ENCODE measurements around the gene STIL.

The STIL gene

DNA sequence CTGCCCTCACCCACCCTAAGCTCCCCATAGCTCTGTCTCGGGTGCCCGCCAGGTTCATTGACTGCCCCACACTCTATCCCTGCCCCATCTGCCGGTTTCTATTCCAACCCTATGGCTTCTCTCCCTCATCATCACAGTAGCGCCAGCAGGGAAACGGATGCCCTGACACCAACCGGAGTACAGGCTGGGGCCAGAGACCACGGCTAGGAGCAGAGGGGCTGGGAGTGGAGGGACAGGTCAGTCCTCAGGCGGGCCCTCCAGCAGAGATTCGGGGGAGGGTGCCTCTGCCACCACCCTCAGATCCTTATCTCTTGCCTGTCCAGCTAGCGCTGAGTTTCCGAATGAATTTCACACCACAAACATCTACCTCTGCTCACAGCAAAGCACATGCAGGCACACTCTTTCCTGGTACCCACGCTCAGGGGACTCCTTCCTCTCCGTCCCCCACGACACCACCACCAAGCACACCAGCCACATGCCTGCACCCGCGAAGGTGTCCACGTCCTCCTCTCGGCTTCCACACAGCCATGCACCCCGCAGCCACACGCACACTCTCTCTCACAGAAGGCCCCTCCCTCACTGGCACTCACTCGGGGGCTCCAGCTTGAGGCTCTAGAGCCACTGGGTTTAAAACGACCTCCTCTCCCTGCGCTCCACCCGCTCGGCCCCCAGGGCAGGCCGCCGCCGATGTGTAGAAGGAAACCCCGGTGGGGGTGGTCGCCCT lies 89.1 kb downstream of the STIL start:
- DNase-seq (ENCODE audit: low read depth in 2 of 2): no peak
- TF ChIP-seq, protein P1, sequence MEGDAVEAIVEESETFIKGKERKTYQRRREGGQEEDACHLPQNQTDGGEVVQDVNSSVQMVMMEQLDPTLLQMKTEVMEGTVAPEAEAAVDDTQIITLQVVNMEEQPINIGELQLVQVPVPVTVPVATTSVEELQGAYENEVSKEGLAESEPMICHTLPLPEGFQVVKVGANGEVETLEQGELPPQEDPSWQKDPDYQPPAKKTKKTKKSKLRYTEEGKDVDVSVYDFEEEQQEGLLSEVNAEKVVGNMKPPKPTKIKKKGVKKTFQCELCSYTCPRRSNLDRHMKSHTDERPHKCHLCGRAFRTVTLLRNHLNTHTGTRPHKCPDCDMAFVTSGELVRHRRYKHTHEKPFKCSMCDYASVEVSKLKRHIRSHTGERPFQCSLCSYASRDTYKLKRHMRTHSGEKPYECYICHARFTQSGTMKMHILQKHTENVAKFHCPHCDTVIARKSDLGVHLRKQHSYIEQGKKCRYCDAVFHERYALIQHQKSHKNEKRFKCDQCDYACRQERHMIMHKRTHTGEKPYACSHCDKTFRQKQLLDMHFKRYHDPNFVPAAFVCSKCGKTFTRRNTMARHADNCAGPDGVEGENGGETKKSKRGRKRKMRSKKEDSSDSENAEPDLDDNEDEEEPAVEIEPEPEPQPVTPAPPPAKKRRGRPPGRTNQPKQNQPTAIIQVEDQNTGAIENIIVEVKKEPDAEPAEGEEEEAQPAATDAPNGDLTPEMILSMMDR (IDR thresholded peaks at IDR 0.05; ENCODE audit: low read depth, low read length): no peak
- H3K4me3 ChIP-seq (replicated peaks in 1 of 2; ENCODE audit: low read depth in 2 of 2, low read length in 2 of 2): no peak overlapping the region

GRCh38 chr1:47223921-47224675 lies 89.8 kb downstream of the STIL start:
- H3K4me3 ChIP-seq (replicated peaks in 1 of 2; ENCODE audit: low read depth in 2 of 2, low read length in 2 of 2): no peak overlapping the region
- no peak for DNase-seq (ENCODE audit: low read depth in 2 of 2)
- TF ChIP-seq, protein P1 (IDR thresholded peaks at IDR 0.05; ENCODE audit: low read depth, low read length): no peak

DNA sequence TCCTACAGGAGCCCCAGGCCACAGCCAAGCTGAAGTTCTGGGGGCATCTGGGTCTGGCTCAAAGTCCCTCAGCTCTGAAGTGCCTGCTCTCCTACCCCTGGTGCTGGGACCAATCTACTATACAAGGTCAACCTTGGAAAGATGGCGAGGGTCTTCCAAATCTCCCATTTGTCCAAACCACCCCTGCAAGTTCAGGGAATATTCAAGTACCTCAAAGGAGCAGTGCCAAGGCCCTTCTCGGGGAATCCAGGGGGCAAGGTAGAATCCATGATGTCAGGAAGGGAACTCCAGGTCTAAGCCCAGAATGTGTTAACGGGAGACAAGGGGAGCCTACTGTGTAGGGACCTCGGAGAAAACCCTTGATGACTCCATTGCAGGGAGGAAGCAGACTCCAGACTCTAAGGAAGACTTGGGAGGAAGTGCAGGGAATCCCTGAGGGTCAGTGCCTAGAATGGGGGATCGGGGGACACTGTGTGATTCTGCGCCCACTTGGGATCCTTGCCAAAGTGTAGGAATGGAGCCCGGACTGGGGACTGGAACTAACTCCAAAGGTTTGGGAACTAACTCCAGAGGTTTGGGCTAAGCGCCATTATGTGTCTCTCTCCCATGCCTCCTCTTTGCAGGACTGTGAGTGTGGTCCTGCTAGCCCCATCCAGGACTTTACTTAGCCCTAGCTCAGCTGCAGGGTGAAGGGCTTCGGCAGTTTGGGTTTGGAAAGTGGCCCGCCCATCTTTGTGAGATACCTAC lies 90.6 kb downstream of the STIL start:
- no peak overlapping the region for H3K4me3 ChIP-seq (replicated peaks in 1 of 2; ENCODE audit: low read depth in 2 of 2, low read length in 2 of 2)
- TF ChIP-seq, protein P1 (IDR thresholded peaks at IDR 0.05; ENCODE audit: low read depth, low read length): no peak
- no peak for DNase-seq (ENCODE audit: low read depth in 2 of 2)

GRCh38 chr1:47222476-47222875 lies 91.5 kb downstream of the STIL start:
- TF ChIP-seq, protein P1 (IDR thresholded peaks at IDR 0.05; ENCODE audit: low read depth, low read length): no peak
- no peak overlapping the region for H3K4me3 ChIP-seq (replicated peaks in 1 of 2; ENCODE audit: low read depth in 2 of 2, low read length in 2 of 2)
- no peak for DNase-seq (ENCODE audit: low read depth in 2 of 2)

DNA sequence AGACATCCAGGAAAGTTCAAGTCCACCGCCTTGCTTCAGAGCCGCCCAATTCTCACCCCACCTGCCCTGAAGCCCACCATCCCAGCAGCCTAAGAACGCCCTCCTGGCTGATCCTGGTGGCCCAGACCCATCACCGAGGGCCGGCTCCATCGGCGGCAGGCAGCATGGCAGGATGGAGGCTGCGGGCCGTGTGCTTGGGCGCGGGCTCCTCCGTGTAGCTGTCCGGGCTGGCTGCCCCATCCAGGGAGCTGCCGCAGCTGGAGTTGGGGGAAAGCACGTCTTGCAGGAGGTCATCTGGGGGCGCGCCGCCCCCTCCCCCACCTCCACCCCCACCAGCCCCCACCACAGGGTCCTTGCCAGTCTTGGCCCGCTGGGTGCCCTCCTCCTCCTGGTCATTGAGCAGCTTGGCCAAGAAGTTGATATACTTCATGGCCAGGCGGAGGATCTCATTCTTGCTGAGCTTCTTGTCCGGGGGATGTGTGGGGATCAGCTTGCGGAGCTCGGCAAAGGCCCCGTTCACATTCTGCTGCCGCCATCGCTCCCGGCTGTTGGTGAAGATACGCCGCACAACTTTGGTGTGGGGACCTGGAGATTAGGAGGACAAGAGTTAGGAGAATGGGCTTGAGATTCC lies 94.2 kb downstream of the STIL start:
- TF ChIP-seq, protein P1 (IDR thresholded peaks at IDR 0.05; ENCODE audit: low read depth, low read length): no peak
- no peak for DNase-seq (ENCODE audit: low read depth in 2 of 2)
- H3K4me3 ChIP-seq (replicated peaks in 1 of 2; ENCODE audit: low read depth in 2 of 2, low read length in 2 of 2): no peak overlapping the region

DNA sequence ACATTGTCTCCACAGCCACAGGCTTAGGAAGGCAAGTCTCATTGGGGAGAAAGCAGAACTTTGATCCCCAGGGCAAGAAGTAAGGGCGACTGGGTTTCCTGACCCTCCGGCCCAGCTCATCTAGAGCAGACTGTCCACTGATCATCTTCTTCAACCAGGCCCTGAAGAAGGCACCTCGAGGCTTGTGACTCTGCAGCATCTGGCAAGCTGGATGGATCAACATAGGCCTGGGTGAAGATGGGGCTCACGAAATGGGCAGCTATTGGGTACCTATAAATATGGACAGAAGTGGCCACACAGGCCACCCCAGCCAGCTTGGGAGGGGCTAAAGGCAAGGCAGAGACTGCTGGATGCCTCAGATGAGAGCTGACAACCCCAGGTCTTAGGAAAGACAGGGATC lies 94.9 kb downstream of the STIL start:
- no peak overlapping the region for H3K4me3 ChIP-seq (replicated peaks in 1 of 2; ENCODE audit: low read depth in 2 of 2, low read length in 2 of 2)
- no peak for DNase-seq (ENCODE audit: low read depth in 2 of 2)
- TF ChIP-seq, protein P1 (IDR thresholded peaks at IDR 0.05; ENCODE audit: low read depth, low read length): no peak
